HCT116 (cell line): ENCODE data around the gene EVL. TPM values are rescaled to one million over a fixed set of nuclear protein-coding genes. Genes with fewer than 3 reads are reported as not detected.

Source experiments
- ATAC-seq: fragments of 200-7000 bp; cut with Tn5 transposase; 2 replicates; pipeline ENCODE4 v1.9.1; 2020; ENCODE audit warnings: mild to moderate bottlenecking, moderate library complexity
- BruUV-seq: library from RNA; stranded (reverse); fragments of 400-500 nt; replicated peaks from 2 replicates; lab custom pipeline; 2021; lab: Mats Ljungman, UMichigan
- CTCF ChIA-PET: fragments of 300-600 bp; sonication (Branson Sonifier 250); formaldehyde crosslinking; loops from one replicate; lab custom pipeline; 2021; ENCODE audit warnings: antibody characterized with exemption; lab: Charles Lee
- POLR2A ChIA-PET: fragments of 300-600, 350-600 bp; sonication (Branson Sonifier 250); formaldehyde crosslinking; loops from one replicate; lab custom pipeline; 2021; ENCODE audit warnings: antibody characterized with exemption; lab: Charles Lee
- RAD21 ChIA-PET, 2 experiments: fragments of 300-600 bp; sonication (Branson Sonifier 250); formaldehyde crosslinking; loops; one replicate each; lab custom pipeline; 2023; ENCODE audit warnings: low total read pairs in 2 of 2; ENCODE audit not compliant: uncharacterized antibody in 2 of 2, unreplicated experiment in 2 of 2, low non-redundant PET in 1 of 2; lab: Charles Lee
- DNase-seq: peaks from one replicate; pipeline ENCODE4 v3.0.0-alpha.2; 2010; ENCODE audit warnings: low read depth, low spot score
- H2AFZ ChIP-seq: fragments of 200-600 bp; shearing (Covaris generic), sonication (generic); 2 replicates; pipeline ENCODE4 v1.6.1; 2017; ENCODE audit warnings: low read depth, mixed run types, mixed read lengths, antibody characterized with exemption, low read length; ENCODE audit not compliant: poor library complexity, severe bottlenecking
- H3K27ac ChIP-seq: 2 replicates; pipeline ENCODE4 v1.5.1; 2012; ENCODE audit warnings: low read depth, low read length
- H3K27me3 ChIP-seq: fragments of 200-600 bp; sonication (generic); 2 replicates; pipeline ENCODE4 v1.6.1; 2016; ENCODE audit warnings: mixed run types, low read length, mixed read lengths; ENCODE audit not compliant: insufficient read depth
- H3K36me3 ChIP-seq, 2 experiments: fragments of 200-500 bp in 1 of 2; fragments of 200-600 bp in 1 of 2; sonication (Bioruptor generic) in 1 of 2; sonication (generic) in 1 of 2; 2 replicates each; pipeline versions ENCODE4 v1.5.1 to v1.6.1; 2014 to 2016; ENCODE audit warnings: low read length in 2 of 2, inconsistent platforms in 1 of 2, mixed read lengths in 1 of 2, mixed run types in 1 of 2; ENCODE audit not compliant: insufficient read depth in 2 of 2, control insufficient read depth in 1 of 2
- H3K4me1 ChIP-seq, 2 experiments: fragments of 200-600 bp in 1 of 2; sonication (generic) in 1 of 2; 2 replicates each; pipeline versions ENCODE4 v1.5.1 to v1.6.1; 2012 to 2017; ENCODE audit warnings: low read length in 2 of 2, inconsistent platforms in 1 of 2, mild to moderate bottlenecking in 1 of 2, mixed read lengths in 1 of 2, mixed run types in 1 of 2, moderate library complexity in 1 of 2; ENCODE audit not compliant: insufficient read depth in 2 of 2, control insufficient read depth in 1 of 2
- H3K4me2 ChIP-seq: fragments of 200-600 bp; sonication (generic); 2 replicates; pipeline ENCODE4 v1.6.1; 2017; ENCODE audit warnings: mixed run types, low read length, mixed read lengths
- H3K4me3 ChIP-seq, 2 experiments: fragments of 200-600 bp in 1 of 2; sonication (generic) in 1 of 2; replicated peaks in 1 of 2; 2 replicates each; pipeline ENCODE4 v1.5.1; 2011 to 2016; ENCODE audit warnings: low read length in 2 of 2, control low read depth in 1 of 2, low read depth in 1 of 2, mild to moderate bottlenecking in 1 of 2, mixed read lengths in 1 of 2, mixed run types in 1 of 2
- H3K79me2 ChIP-seq: fragments of 200-600 bp; sonication (generic); 2 replicates; pipeline ENCODE4 v1.6.1; 2017; ENCODE audit warnings: mild to moderate bottlenecking, mixed run types, low read length, moderate library complexity, mixed read lengths; ENCODE audit not compliant: insufficient read depth
- H3K9ac ChIP-seq: fragments of 200-600 bp; sonication (generic); 2 replicates; pipeline ENCODE4 v1.6.1; 2016; ENCODE audit warnings: low read length, mixed read lengths
- H3K9me2 ChIP-seq: fragments of 200-600 bp; sonication (generic), shearing (Covaris generic); 2 replicates; pipeline ENCODE4 v1.6.1; 2017; ENCODE audit warnings: mixed run types, mild to moderate bottlenecking, moderate library complexity; ENCODE audit not compliant: insufficient read depth
- H3K9me3 ChIP-seq, 2 experiments: fragments of 200-500 bp in 1 of 2; fragments of 200-600 bp in 1 of 2; sonication (Bioruptor generic) in 1 of 2; sonication (generic) in 1 of 2; 2 replicates each; pipeline ENCODE4 v1.6.1; 2014 to 2017; ENCODE audit warnings: low read length in 2 of 2, mixed read lengths in 2 of 2, inconsistent platforms in 1 of 2, low read depth in 1 of 2, mild to moderate bottlenecking in 1 of 2, mixed run types in 1 of 2, moderate library complexity in 1 of 2; ENCODE audit not compliant: control insufficient read depth in 1 of 2, insufficient read depth in 1 of 2
- H4K20me1 ChIP-seq: fragments of 200-600 bp; sonication (generic), shearing (Covaris generic); 2 replicates; pipeline ENCODE4 v1.6.1; 2017; ENCODE audit warnings: mixed run types, mild to moderate bottlenecking, moderate library complexity; ENCODE audit not compliant: insufficient read depth
- CTCF ChIP-seq, 3 experiments: fragments of 200-600 bp in 1 of 3; sonication (generic) in 1 of 3; IDR thresholded peaks in 2 of 3; conservative IDR thresholded peaks in 1 of 3; 2 replicates each; pipeline ENCODE4 v1.5.1; 2012 to 2017; ENCODE audit warnings: low read depth in 2 of 3, low read length in 2 of 3, antibody characterized with exemption in 1 of 3, borderline replicate concordance in 1 of 3, control low read depth in 1 of 3, mild to moderate bottlenecking in 1 of 3, mixed read lengths in 1 of 3, mixed run types in 1 of 3, moderate library complexity in 1 of 3; ENCODE audit not compliant: insufficient read depth in 1 of 3
- EGR1 ChIP-seq: IDR thresholded peaks from 2 replicates; pipeline ENCODE4 v1.6.1; 2012; ENCODE audit warnings: low read depth
- ELF1 ChIP-seq: IDR thresholded peaks from 2 replicates; pipeline ENCODE4 v1.6.1; 2012; ENCODE audit warnings: low read depth, borderline replicate concordance
- EZH2phosphoT487 ChIP-seq: fragments of 200-600 bp; IDR thresholded peaks from 2 replicates; pipeline ENCODE4 v1.6.1; 2018; ENCODE audit warnings: antibody characterized with exemption, borderline replicate concordance
- JUND ChIP-seq: IDR thresholded peaks from 2 replicates; pipeline ENCODE4 v1.6.1; 2012
- POLR2A ChIP-seq: IDR thresholded peaks from 2 replicates; pipeline ENCODE4 v1.7.0; 2011; ENCODE audit warnings: borderline replicate concordance; ENCODE audit not compliant: insufficient read depth, insufficient read length; ENCODE audit errors: extremely low read depth
- RAD21 ChIP-seq: IDR thresholded peaks from 2 replicates; pipeline ENCODE4 v1.6.1; 2012; ENCODE audit warnings: low read depth, mild to moderate bottlenecking
- SP1 ChIP-seq: IDR thresholded peaks from 2 replicates; pipeline ENCODE4 v1.6.1; 2012; ENCODE audit warnings: low read depth
- SRF ChIP-seq: IDR thresholded peaks from 2 replicates; pipeline ENCODE4 v1.6.1; 2012; ENCODE audit warnings: low read depth
- ZFX ChIP-seq: fragments of 450-650 bp; IDR thresholded peaks from 2 replicates; pipeline ENCODE4 v1.6.1; 2017
- intact Hi-C: fragments of 100-400 bp; cut with micrococcal nuclease; formaldehyde crosslinking; loops from 2 replicates; pipeline ENCODE4 v1.10.0; 2022
- total RNA-seq: library from RNA; stranded (reverse); gene quantifications from one replicate; pipeline ENCODE4 v1.2.1, GENCODE V29; 2021; ENCODE audit not compliant: unreplicated experiment

The EVL gene
- total RNA-seq, 1 experiment from 2014 or later: 19.9 TPM

- peak; percentile 15 for DNase-seq
- CTCF ChIA-PET: no interaction called here
- intact Hi-C loops: no loop called here
Measured at GRCh38 chr14:100076133-100076532, 10.9 kb downstream of the EVL start.

More at GRCh38 chr14:100076133-100076532, 10.9 kb downstream of the EVL start:
- Histone ChIP-seq H4K20me1 (no peaks in the 10 kb centered on the region), H3K4me2 (no peak overlapping the region), H3K27me3 (no peaks in the 10 kb centered on the region), H2AFZ (no peak overlapping the region), H3K9me3 (no peaks in the 10 kb centered on the region), H3K4me3 (no peak overlapping the region), H3K4me1 (peaks cover 0 to 3% of the 10 kb centered on the region in 2 experiments; a peak in 1 of 4 replicates), H3K9me2 (no peaks in the 10 kb centered on the region), H3K27ac (no peak overlapping the region), H3K79me2 (no peaks in the 10 kb centered on the region), H3K9ac (no peak overlapping the region), H3K36me3 (no peaks in the 10 kb centered on the region)
- TF ChIP-seq SP1 (no peak), ZFX (no peak), ELF1 (no peak), EZH2phosphoT487 (no peak), RAD21 (0 out of 2 replicates have a peak, but pooled peaks have one; percentile 16), POLR2A (no peak), CTCF (IDR thresholded peaks at IDR 0.05 in 2 of 3, conservative IDR thresholded peaks at IDR 0.05 in 1 of 3; ENCODE audit: borderline replicate concordance in 1 of 3, insufficient read depth in 1 of 3, low read depth in 2 of 3, low read length in 2 of 3) (peak; percentile 16 to 50 (median 46); a peak in 5 of 6 replicates), SRF (no peak), EGR1 (no peak), JUND (no peak)
- ChIA-PET RAD21 (no interaction called here), POLR2A (no interaction called here)
- BruUV-seq: no TSS peak
- peak; percentile 84 for ATAC-seq
